IMR-90 (cell line): Measurements from ENCODE around the gene VAMP5. TPM values are rescaled to one million over a fixed set of nuclear protein-coding genes. Genes with fewer than 3 reads are reported as not detected.

Experiments
- ATAC-seq: fragments of 200-7000 bp; cut with Tn5 transposase; 2 replicates; pipeline ENCODE4 v1.9.1; 2020; ENCODE audit warnings: low read depth, mild to moderate bottlenecking, moderate library complexity
- BruUV-seq: library from RNA; stranded (reverse); fragments of 400-500 nt; replicated peaks from 2 replicates; lab custom pipeline; 2021; lab: Mats Ljungman, UMichigan
- CTCF ChIA-PET: fragments of 300-600 bp; formaldehyde crosslinking; extraction: SDS; loops from one replicate; lab custom pipeline; 2021; ENCODE audit warnings: antibody characterized with exemption; lab: Yijun Ruan, JAX
- POLR2A ChIA-PET: fragments of 300-600 bp; sonication (Branson Sonifier 250); formaldehyde crosslinking; loops from one replicate; lab custom pipeline; 2022; ENCODE audit warnings: antibody characterized with exemption; ENCODE audit not compliant: unreplicated experiment; lab: Charles Lee
- DNase-seq: peaks from one replicate; pipeline ENCODE4 v3.0.0; 2013
- H2AFZ ChIP-seq: replicated peaks from 2 replicates; pipeline ENCODE3; 2013; ENCODE audit warnings: low read length, mild to moderate bottlenecking; ENCODE audit not compliant: poor library complexity
- H2AK5ac ChIP-seq: 2 replicates; pipeline ENCODE4 v1.6.1; 2013; ENCODE audit warnings: low read depth, low read length, inconsistent platforms
- H2AK9ac ChIP-seq: replicated peaks from 2 replicates; pipeline ENCODE3; 2013; ENCODE audit warnings: mild to moderate bottlenecking, low read depth, low read length, moderate library complexity; ENCODE audit not compliant: poor library complexity
- H2BK120ac ChIP-seq: 2 replicates; pipeline ENCODE4 v1.6.1; 2013; ENCODE audit warnings: low read depth, low read length, inconsistent platforms
- H2BK15ac ChIP-seq: 3 replicates; pipeline ENCODE4 v1.6.1; 2013; ENCODE audit warnings: low read depth, low read length, inconsistent platforms
- H2BK20ac ChIP-seq: 2 replicates; pipeline ENCODE4 v1.6.1; 2013; ENCODE audit warnings: low read depth, mild to moderate bottlenecking, inconsistent platforms, low read length, moderate library complexity
- H2BK5ac ChIP-seq: 2 replicates; pipeline ENCODE4 v1.6.1; 2013; ENCODE audit warnings: mild to moderate bottlenecking, low read depth, low read length, inconsistent platforms; ENCODE audit not compliant: poor library complexity, severe bottlenecking
- H3K14ac ChIP-seq: replicated peaks from 2 replicates; pipeline ENCODE4 v1.6.1; 2013; ENCODE audit warnings: low read depth, low read length, inconsistent platforms
- H3K18ac ChIP-seq: 2 replicates; pipeline ENCODE4 v1.6.1; 2013; ENCODE audit warnings: low read depth, low read length, control low read depth
- H3K23ac ChIP-seq: 2 replicates; pipeline ENCODE4 v1.6.1; 2013; ENCODE audit warnings: low read depth, low read length, inconsistent platforms
- H3K27ac ChIP-seq: 2 replicates; pipeline ENCODE4 v1.5.1; 2013; ENCODE audit warnings: mild to moderate bottlenecking, control low read depth, low read length; ENCODE audit not compliant: insufficient read depth
- H3K27me3 ChIP-seq: 2 replicates; pipeline ENCODE4 v1.6.1; 2013; ENCODE audit warnings: low read length; ENCODE audit not compliant: control insufficient read depth, insufficient read depth
- H3K36me3 ChIP-seq: 2 replicates; pipeline ENCODE4 v1.6.1; 2013; ENCODE audit warnings: low read length, mixed read lengths; ENCODE audit not compliant: control insufficient read depth, insufficient read depth
- H3K4ac ChIP-seq: 2 replicates; pipeline ENCODE4 v1.6.1; 2013; ENCODE audit warnings: low read depth, low read length, inconsistent platforms
- H3K4me1 ChIP-seq: 2 replicates; pipeline ENCODE4 v1.6.1; 2013; ENCODE audit warnings: low read length, mixed read lengths; ENCODE audit not compliant: control insufficient read depth, insufficient read depth
- H3K4me2 ChIP-seq: 2 replicates; pipeline ENCODE4 v1.6.1; 2013; ENCODE audit warnings: low read depth, mild to moderate bottlenecking, control low read depth, low read length, moderate library complexity
- H3K4me3 ChIP-seq: 2 replicates; pipeline ENCODE4 v1.5.1; 2013; ENCODE audit warnings: low read depth, mild to moderate bottlenecking, control low read depth, low read length, moderate library complexity; ENCODE audit not compliant: insufficient read depth
- H3K56ac ChIP-seq: 2 replicates; pipeline ENCODE4 v1.6.1; 2013; ENCODE audit warnings: low read length, inconsistent platforms; ENCODE audit not compliant: insufficient read depth; ENCODE audit errors: extremely low read depth
- H3K79me1 ChIP-seq, 2 experiments: 2 replicates each; pipeline ENCODE4 v1.6.1; 2013; ENCODE audit warnings: low read length in 2 of 2, inconsistent platforms in 1 of 2, low read depth in 1 of 2
- H3K9ac ChIP-seq: 2 replicates; pipeline ENCODE4 v1.6.1; 2013; ENCODE audit warnings: low read depth, low read length, control low read depth
- H3K9me1 ChIP-seq: 2 replicates; pipeline ENCODE4 v1.6.1; 2013; ENCODE audit warnings: low read length, inconsistent platforms; ENCODE audit not compliant: insufficient read depth
- H3K9me3 ChIP-seq: 2 replicates; pipeline ENCODE4 v1.6.1; 2013; ENCODE audit warnings: low read length; ENCODE audit not compliant: control insufficient read depth, insufficient read depth
- H4K20me1 ChIP-seq: 2 replicates; pipeline ENCODE4 v1.6.1; 2013; ENCODE audit warnings: low read length, inconsistent platforms; ENCODE audit not compliant: insufficient read depth
- H4K5ac ChIP-seq: 2 replicates; pipeline ENCODE4 v1.6.1; 2013; ENCODE audit warnings: mild to moderate bottlenecking, low read depth, low read length, control low read depth
- H4K8ac ChIP-seq, 2 experiments: 2 replicates each; pipeline ENCODE4 v1.6.1; 2013; ENCODE audit warnings: low read depth in 2 of 2, low read length in 2 of 2, control low read depth in 1 of 2, inconsistent platforms in 1 of 2
- H4K91ac ChIP-seq: 2 replicates; pipeline ENCODE4 v1.6.1; 2013; ENCODE audit warnings: low read depth, low read length, inconsistent platforms; ENCODE audit not compliant: insufficient read depth
- BHLHE40 ChIP-seq: fragments of 150-350 bp; IDR thresholded peaks from 2 replicates; pipeline ENCODE4 v1.6.1; 2016; ENCODE audit warnings: mild to moderate bottlenecking, low read depth, low read length
- CEBPB ChIP-seq: IDR thresholded peaks from 2 replicates; pipeline ENCODE4 v1.6.1; 2012; ENCODE audit warnings: low read depth, low read length, improper control_type of control experiment
- CHD1 ChIP-seq: IDR thresholded peaks from 2 replicates; pipeline ENCODE4 v1.6.1; 2012; ENCODE audit warnings: low read depth, low read length, improper control_type of control experiment
- MAZ ChIP-seq: IDR thresholded peaks from 2 replicates; pipeline ENCODE4 v1.6.1; 2012; ENCODE audit warnings: low read depth, mild to moderate bottlenecking, low read length, improper control_type of control experiment, moderate library complexity, borderline replicate concordance
- POLR2A ChIP-seq: IDR thresholded peaks from 2 replicates; pipeline ENCODE4 v1.6.1; 2012; ENCODE audit warnings: mild to moderate bottlenecking, low read depth, low read length
- RFX5 ChIP-seq: IDR thresholded peaks from 2 replicates; pipeline ENCODE4 v1.8.0; 2012; ENCODE audit warnings: low read depth, mild to moderate bottlenecking, low read length, moderate library complexity
- WGBS, 2 experiments: methylation state at CpG; one replicate each; pipeline versions ENCODE4 v1.1.5 to v1.1.7; 2013; ENCODE audit warnings: missing lambda C conversion rate in 2 of 2; ENCODE audit not compliant: insufficient read length in 1 of 2; ENCODE audit errors: extremely low coverage in 2 of 2; 5-methylcytosine and 5-hydroxymethylcytosine counted together
- dilution Hi-C: fragments of 300-500 bp; cut with HindIII; formaldehyde crosslinking; loops from one replicate; pipeline ENCODE4 v1.14.3; 2018; ENCODE audit warnings: low sequenced_read_pairs; ENCODE audit not compliant: unreplicated experiment
- in situ Hi-C: fragments of 300-500 bp; cut with MboI; formaldehyde crosslinking; loops from 3 replicates; pipeline ENCODE4 v1.14.3; 2019; ENCODE audit warnings: low sequenced_read_pairs, inconsistent platforms, mixed read lengths
- intact Hi-C: fragments of 100-400 bp; cut with micrococcal nuclease; formaldehyde crosslinking; loops from 2 replicates; pipeline ENCODE4 v1.10.0; 2022
- polyA plus RNA-seq, 3 experiments: library from polyadenylated mRNA; depleted of rRNA; stranded (reverse); fragments of >200 nt; gene quantifications; 2 replicates each; pipeline ENCODE4 v1.2.3, GENCODE V29; 2012; ENCODE audit warnings: low replicate concordance in 1 of 3
- total RNA-seq: library from RNA; depleted of rRNA; stranded (reverse); fragments of >200 nt; gene quantifications from 2 replicates; pipeline ENCODE4 v1.2.3, GENCODE V29; 2012
- TF ChIP-seq, protein P1 (sequence below): fragments of 150-350 bp; IDR thresholded peaks from 2 replicates; pipeline ENCODE4 v1.6.1; 2017; ENCODE audit warnings: mild to moderate bottlenecking, antibody characterized with exemption, low read length, low read depth
- TF ChIP-seq, protein P2 (sequence below): conservative IDR thresholded peaks from 2 replicates; pipeline ENCODE4 v1.5.1; 2012; ENCODE audit warnings: mild to moderate bottlenecking, low read depth, low read length, improper control_type of control experiment

The VAMP5 gene
- total and polyA plus RNA-seq, 2 of the 4 experiments (the other 2 are of a cell fraction) = 13.8 to 103 TPM

DNA sequence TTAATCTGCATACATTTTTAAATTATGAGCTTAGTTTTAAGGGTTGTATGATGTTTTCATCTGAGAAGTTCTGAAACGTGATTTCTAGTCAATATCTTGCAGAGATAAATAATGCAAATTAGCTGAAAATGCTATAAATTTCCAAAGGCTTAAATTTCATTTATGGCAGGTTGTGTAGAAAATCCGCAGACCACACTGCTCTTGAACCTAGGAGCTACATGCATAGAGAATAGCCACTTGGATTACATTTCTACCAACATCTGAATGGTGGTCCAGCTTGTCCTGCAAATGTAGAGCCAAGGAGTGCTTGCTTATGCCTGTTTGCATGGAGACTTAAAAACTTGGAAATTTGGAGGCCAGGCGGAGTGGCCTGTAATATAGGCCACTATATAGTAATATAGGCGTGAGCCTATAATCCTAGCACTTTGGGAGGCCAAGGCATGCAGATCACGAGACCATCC is 38.4 kb upstream of the VAMP5 start:
- H3K18ac ChIP-seq = no peak overlapping the region
- in situ Hi-C loops (no loop called here), intact Hi-C loops (no loop called here), dilution Hi-C loops (no loop called here)
- H2BK15ac ChIP-seq = no peak overlapping the region
- TF ChIP-seq CEBPB = no peak
- TF ChIP-seq, protein P1, sequence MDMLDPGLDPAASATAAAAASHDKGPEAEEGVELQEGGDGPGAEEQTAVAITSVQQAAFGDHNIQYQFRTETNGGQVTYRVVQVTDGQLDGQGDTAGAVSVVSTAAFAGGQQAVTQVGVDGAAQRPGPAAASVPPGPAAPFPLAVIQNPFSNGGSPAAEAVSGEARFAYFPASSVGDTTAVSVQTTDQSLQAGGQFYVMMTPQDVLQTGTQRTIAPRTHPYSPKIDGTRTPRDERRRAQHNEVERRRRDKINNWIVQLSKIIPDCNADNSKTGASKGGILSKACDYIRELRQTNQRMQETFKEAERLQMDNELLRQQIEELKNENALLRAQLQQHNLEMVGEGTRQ = no peak
- no peak for TF ChIP-seq RFX5
- TF ChIP-seq POLR2A = peak; percentile 51
- no peak for TF ChIP-seq CHD1
- no peak for TF ChIP-seq BHLHE40
- TF ChIP-seq, protein P2, sequence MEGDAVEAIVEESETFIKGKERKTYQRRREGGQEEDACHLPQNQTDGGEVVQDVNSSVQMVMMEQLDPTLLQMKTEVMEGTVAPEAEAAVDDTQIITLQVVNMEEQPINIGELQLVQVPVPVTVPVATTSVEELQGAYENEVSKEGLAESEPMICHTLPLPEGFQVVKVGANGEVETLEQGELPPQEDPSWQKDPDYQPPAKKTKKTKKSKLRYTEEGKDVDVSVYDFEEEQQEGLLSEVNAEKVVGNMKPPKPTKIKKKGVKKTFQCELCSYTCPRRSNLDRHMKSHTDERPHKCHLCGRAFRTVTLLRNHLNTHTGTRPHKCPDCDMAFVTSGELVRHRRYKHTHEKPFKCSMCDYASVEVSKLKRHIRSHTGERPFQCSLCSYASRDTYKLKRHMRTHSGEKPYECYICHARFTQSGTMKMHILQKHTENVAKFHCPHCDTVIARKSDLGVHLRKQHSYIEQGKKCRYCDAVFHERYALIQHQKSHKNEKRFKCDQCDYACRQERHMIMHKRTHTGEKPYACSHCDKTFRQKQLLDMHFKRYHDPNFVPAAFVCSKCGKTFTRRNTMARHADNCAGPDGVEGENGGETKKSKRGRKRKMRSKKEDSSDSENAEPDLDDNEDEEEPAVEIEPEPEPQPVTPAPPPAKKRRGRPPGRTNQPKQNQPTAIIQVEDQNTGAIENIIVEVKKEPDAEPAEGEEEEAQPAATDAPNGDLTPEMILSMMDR = no peak
- TF ChIP-seq MAZ = no peak
- ChIA-PET POLR2A (interaction anchor here (0.6 to 1.3 kb wide), 6 partner anchors 8 to 125 kb away, joined by 3 to 4 read pairs (median 3); no protein-coding TSS in a partner anchor), CTCF (no interaction called here)
- no peaks in the 10 kb centered on the region for H3K9me3 ChIP-seq
- no peak overlapping the region for H3K4me2 ChIP-seq
- no peak overlapping the region for H3K23ac ChIP-seq
- H3K79me1 ChIP-seq = peaks cover 7 to 51% of the 10 kb centered on the region in 2 experiments
- H4K8ac ChIP-seq = no peak overlapping the region; a peak in 1 of 4 replicates
- no peak overlapping the region for H3K9ac ChIP-seq
- H4K91ac ChIP-seq = no peak overlapping the region
- no peak overlapping the region for H3K27ac ChIP-seq
- H2AFZ ChIP-seq = no peak overlapping the region
- no peak overlapping the region for H3K4me3 ChIP-seq
- H3K4ac ChIP-seq = no peak overlapping the region
- DNase-seq = no peak
- H2BK120ac ChIP-seq = no peak overlapping the region
- no peak overlapping the region for H2AK9ac ChIP-seq
- H3K9me1 ChIP-seq = peaks cover 15% of the 10 kb centered on the region; the same call in 1 of the 2 replicates
- H2BK5ac ChIP-seq = no peak overlapping the region
- no peak overlapping the region for H2BK20ac ChIP-seq
- H4K20me1 ChIP-seq = peaks cover 57% of the 10 kb centered on the region
- no peak overlapping the region for H3K56ac ChIP-seq
- H3K14ac ChIP-seq = no peak overlapping the region
- H3K27me3 ChIP-seq = no peaks in the 10 kb centered on the region
- no peak overlapping the region for H4K5ac ChIP-seq
- peaks cover 19% of the 10 kb centered on the region for H3K4me1 ChIP-seq
- ATAC-seq = no peak
- no TSS peak for BruUV-seq
- no peak overlapping the region for H2AK5ac ChIP-seq
- peaks cover 39% of the 10 kb centered on the region for H3K36me3 ChIP-seq
- WGBS, 2 experiments = 73% methylated on average over 2 of the region's 5 CpGs; no CpG with 5 or more reads in 1 of the 2 experiments
